ENCODE results near the gene LRRTM4. TPM values are rescaled to one million over a fixed set of nuclear protein-coding genes. Genes with fewer than 3 reads are reported as not detected.

The LRRTM4 gene
- total RNA-seq, 3 donors from 2014 or later (not counting 1 experiment from before 2014, with no cell fraction given), result not detected

- Mint-ChIP-seq H3K4me3 (no peak overlapping the region), H3K27me3 (ENCODE audit: low read depth in 2 of 2) (no peaks in the 10 kb centered on the region), H3K4me1 (no peaks in the 10 kb centered on the region), H3K9me3 (peaks cover 7 to 11% of the 10 kb centered on the region in 2 donors), H3K36me3 (no peaks in the 10 kb centered on the region), H3K27ac (no peak overlapping the region)
- Histone ChIP-seq H3K27ac (ENCODE audit: low read length) (no peak overlapping the region), H3K4me1 (ENCODE audit: control insufficient read depth, insufficient read depth, low read length) (no peaks in the 10 kb centered on the region), H3K4me3 (ENCODE audit: low read length) (no peak overlapping the region), H3K9me3 (ENCODE audit: control insufficient read depth, insufficient read depth, low read length) (peaks cover 5% of the 10 kb centered on the region), H3K36me3 (ENCODE audit: control insufficient read depth, insufficient read depth, low read length) (no peaks in the 10 kb centered on the region), H3K27me3 (ENCODE audit: control insufficient read depth, insufficient read depth, low read length) (no peaks in the 10 kb centered on the region)
- TF ChIP-seq CTCF (IDR thresholded peaks at IDR 0.05), result no peak
- 86% methylated on average over 1 of the region's 1 CpG for WGBS (ENCODE audit: insufficient coverage)
- ATAC-seq, result no peak
- DNase-seq, result no peak
- intact Hi-C loops (cut with micrococcal nuclease), result no loop called here
These were observed 784.6 kb downstream of the LRRTM4 start for GRCh38 chr2:76737607-76738006.

DNA sequence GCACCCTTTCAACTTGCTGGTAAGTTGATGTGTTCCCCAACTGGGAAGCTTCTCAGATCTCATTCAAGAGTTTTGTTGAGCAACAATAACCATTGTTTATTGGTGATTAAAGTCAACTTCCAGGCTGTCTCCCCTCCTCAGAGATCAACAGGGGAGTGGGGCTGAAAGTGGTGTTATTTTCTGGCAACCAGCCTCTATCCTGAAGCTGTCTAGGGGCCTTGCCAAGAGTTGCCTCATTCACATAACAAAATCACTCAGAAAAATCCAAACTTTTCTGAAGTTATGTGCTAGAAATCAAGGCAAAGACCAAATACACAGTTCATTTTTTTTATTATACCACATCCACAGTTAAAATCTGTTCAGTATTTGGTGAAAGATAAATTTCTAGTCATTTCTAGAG, 788.4 kb downstream of the LRRTM4 start:
- ATAC-seq (no peak), DNase-seq (no peak)
- TF ChIP-seq CTCF (IDR thresholded peaks at IDR 0.05), result no peak
- H3K4me1 ChIP-seq (ENCODE audit: control insufficient read depth, insufficient read depth, low read length), result no peaks in the 10 kb centered on the region
- no peaks in the 10 kb centered on the region for H3K27me3 ChIP-seq (ENCODE audit: control insufficient read depth, insufficient read depth, low read length)
- H3K9me3 Mint-ChIP-seq, result peaks cover 8 to 10% of the 10 kb centered on the region in 2 donors
- H3K27me3 Mint-ChIP-seq (ENCODE audit: low read depth in 2 of 2), result no peaks in the 10 kb centered on the region
- no peak overlapping the region for H3K4me3 ChIP-seq (ENCODE audit: low read length)
- no peaks in the 10 kb centered on the region for H3K4me1 Mint-ChIP-seq
- H3K27ac ChIP-seq (ENCODE audit: low read length), result no peak overlapping the region
- no peak overlapping the region for H3K4me3 Mint-ChIP-seq
- intact Hi-C loops (cut with micrococcal nuclease), result no loop called here
- no peak overlapping the region for H3K27ac Mint-ChIP-seq
- H3K9me3 ChIP-seq (ENCODE audit: control insufficient read depth, insufficient read depth, low read length), result peaks cover 12% of the 10 kb centered on the region
- no peaks in the 10 kb centered on the region for H3K36me3 Mint-ChIP-seq
- H3K36me3 ChIP-seq (ENCODE audit: control insufficient read depth, insufficient read depth, low read length), result no peaks in the 10 kb centered on the region

GRCh38 chr2:76731157-76731556, 791.0 kb downstream of the LRRTM4 start:
- WGBS (ENCODE audit: insufficient coverage), result 62% methylated on average over 4 of the region's 4 CpGs
- intact Hi-C loops (cut with micrococcal nuclease), result no loop called here
- Mint-ChIP-seq H3K27ac (no peak overlapping the region), H3K27me3 (ENCODE audit: low read depth in 2 of 2) (no peaks in the 10 kb centered on the region), H3K9me3 (peaks cover 9 to 14% of the 10 kb centered on the region in 2 donors), H3K4me3 (no peak overlapping the region), H3K4me1 (no peaks in the 10 kb centered on the region), H3K36me3 (no peaks in the 10 kb centered on the region)
- ATAC-seq (no peak), DNase-seq (no peak)
- no peaks in the 10 kb centered on the region for H3K27me3 ChIP-seq (ENCODE audit: control insufficient read depth, insufficient read depth, low read length)
- H3K9me3 ChIP-seq (ENCODE audit: control insufficient read depth, insufficient read depth, low read length), result peaks cover 12% of the 10 kb centered on the region
- no peak for TF ChIP-seq CTCF (IDR thresholded peaks at IDR 0.05)
- H3K27ac ChIP-seq (ENCODE audit: low read length), result no peak overlapping the region
- no peak overlapping the region for H3K4me3 ChIP-seq (ENCODE audit: low read length)
- no peaks in the 10 kb centered on the region for H3K4me1 ChIP-seq (ENCODE audit: control insufficient read depth, insufficient read depth, low read length)
- no peaks in the 10 kb centered on the region for H3K36me3 ChIP-seq (ENCODE audit: control insufficient read depth, insufficient read depth, low read length)

DNA sequence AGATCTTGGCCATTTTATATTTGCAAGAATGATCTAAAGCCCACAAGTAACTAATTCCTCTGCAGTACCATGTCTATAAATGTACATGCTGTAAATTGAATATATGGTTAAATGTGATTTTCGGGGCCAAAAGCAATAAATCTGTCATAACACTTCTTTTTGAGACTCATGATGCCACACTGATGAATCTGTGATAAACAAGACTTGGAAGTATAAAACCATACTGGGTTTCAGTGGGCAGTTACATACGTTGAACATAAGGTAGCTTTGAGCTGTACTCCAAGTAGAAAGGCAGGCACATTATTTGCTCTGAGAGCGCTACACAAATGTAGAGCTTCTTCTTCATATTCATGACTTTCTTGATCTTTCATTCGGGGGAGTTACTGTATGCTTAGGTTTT, 792.2 kb downstream of the LRRTM4 start:
- no peaks in the 10 kb centered on the region for H3K36me3 Mint-ChIP-seq
- no peak for TF ChIP-seq CTCF (IDR thresholded peaks at IDR 0.05)
- H3K9me3 Mint-ChIP-seq, result peaks cover 11 to 15% of the 10 kb centered on the region in 2 donors
- H3K4me3 Mint-ChIP-seq, result no peak overlapping the region
- Histone ChIP-seq H3K27me3 (ENCODE audit: control insufficient read depth, insufficient read depth, low read length) (no peaks in the 10 kb centered on the region), H3K9me3 (ENCODE audit: control insufficient read depth, insufficient read depth, low read length) (peaks cover 12% of the 10 kb centered on the region), H3K36me3 (ENCODE audit: control insufficient read depth, insufficient read depth, low read length) (no peaks in the 10 kb centered on the region), H3K4me1 (ENCODE audit: control insufficient read depth, insufficient read depth, low read length) (no peaks in the 10 kb centered on the region), H3K4me3 (ENCODE audit: low read length) (no peak overlapping the region), H3K27ac (ENCODE audit: low read length) (no peak overlapping the region)
- H3K4me1 Mint-ChIP-seq, result no peaks in the 10 kb centered on the region
- intact Hi-C loops (cut with micrococcal nuclease), result no loop called here
- no peak for ATAC-seq
- no peak overlapping the region for H3K27ac Mint-ChIP-seq
- DNase-seq, result no peak
- 80% methylated on average over 4 of the region's 4 CpGs for WGBS (ENCODE audit: insufficient coverage)
- no peaks in the 10 kb centered on the region for H3K27me3 Mint-ChIP-seq (ENCODE audit: low read depth in 2 of 2)

Measured in natural killer cell (primary cell).